COR-L47 (cell line): ENCODE results near the gene RNF166.
A peak's percentile ranks its signal among the peaks of the same experiment; 100 is the strongest.
"Not testable (repeated sequence)": the region's sequence is repeated elsewhere in the genome, so short reads cannot be mapped to it uniquely, and the experiment has no call there.

ENCODE experiments used
- DNase-seq: peaks from one replicate; lab custom pipeline; 2025; lab: John Stamatoyannopoulos, UW

The RNF166 gene

DNA sequence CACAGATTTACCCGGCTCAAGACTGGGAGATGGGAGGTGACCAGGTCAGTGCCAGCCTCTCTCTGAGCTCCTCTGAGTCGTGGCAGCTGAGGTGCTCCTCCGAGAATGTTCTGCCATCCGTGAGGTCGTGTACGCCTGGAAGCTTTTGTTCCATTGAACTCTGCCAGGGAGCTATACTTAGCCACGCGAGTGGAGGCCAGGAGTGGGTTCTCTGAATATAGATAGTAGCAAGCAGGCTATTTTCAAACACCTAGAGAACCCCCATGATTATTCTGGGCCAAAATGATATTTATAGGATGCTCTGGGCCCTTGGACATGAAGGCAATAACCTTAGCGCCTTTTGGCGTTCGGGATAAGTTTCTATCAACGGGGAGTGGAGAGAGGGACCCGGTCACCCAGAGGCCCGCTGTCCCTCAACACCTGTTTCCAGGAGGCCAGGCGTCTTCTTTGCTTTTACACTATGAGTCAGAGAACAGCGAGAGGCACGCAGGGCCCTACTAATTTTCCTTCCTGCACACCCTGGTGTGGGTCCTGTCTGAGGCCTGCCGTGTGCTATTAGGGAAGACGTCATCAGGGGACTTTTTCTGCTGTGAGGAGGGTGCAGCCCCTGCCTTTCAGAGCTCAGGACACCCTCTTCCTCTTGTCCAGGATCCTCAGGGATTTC is 32.4 kb downstream of the RNF166 start:
- DNase-seq, result no peak

DNA sequence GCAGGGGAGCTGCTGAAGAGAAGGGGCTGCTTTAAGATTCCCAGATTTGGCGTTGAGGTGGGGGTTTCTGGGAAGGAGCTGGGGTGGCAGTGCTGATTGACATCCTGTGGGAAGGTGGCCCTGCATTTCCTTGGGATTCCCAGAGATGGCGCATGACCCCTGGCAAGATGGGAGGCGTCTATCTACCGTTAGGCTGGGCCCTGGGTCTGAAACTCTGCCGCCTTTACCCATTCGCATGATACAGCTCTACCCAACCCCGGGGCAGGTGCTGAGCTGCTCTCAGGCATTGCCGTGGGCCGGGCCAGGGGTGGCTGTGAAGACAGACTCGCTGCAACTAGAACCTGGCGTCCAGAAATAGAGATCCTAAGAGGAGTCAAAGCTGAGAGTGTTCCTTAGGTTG is 33.4 kb downstream of the RNF166 start:
- DNase-seq, result peak; percentile 34

DNA sequence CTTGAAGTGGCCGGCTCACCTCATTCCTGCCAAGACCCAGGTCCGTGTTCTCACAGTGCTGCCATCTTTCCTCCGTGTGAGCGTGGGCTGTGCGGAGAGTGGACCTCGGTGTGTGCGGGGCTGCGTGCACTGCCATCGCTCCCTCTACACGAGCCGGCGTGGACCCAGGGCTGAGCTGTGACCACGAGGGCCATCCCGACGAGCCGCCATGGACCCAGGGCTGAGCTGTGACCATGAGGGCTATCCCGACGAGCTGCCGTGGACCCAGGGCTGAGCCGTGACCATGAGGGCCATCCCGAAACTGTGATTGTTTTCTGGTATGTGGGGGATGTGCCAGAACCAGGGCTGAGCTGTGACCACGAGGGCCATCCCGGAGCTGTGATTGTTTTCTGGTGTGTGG is 34.4 kb downstream of the RNF166 start:
- no peak for DNase-seq

DNA sequence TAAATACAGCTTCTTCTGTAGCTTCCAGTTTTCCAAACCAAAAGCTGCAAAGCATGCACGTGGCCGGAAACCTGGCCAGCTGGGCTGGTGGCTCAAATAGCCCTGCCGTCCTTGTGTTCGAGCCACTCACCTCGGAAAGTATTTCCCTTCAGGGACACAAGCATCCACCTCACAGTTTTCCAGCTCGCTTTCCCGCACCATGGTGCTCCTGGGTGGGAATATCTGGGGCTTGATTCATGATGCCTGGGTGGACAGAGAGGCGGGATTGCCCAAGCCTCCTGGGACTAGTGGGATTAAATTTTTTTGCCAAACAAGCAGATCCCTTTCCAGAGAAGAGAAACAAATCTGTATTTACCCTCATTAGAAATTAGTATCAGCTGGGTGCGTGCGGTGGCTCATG is 36.2 kb downstream of the RNF166 start:
- DNase-seq, result no peak

DNA sequence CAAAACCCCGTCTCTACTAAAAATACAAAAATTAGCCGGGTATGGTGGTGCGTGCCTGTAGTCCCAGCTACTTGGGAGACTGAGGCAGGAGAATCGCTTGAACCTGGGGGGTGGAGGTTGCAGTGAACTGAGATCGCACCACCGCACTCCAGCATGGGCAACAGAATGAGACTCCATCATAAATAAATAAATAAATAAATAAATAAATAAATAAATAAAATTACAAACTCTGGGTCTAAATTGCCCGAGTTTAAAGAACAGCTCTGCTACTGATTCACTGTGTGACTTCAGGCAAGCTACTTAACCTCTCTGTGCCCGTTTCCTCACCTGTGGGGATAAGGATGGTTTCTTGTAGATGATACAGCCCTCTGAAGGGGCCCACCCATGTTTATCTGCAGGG is 36.7 kb downstream of the RNF166 start:
- not testable (repeated sequence) for DNase-seq

DNA sequence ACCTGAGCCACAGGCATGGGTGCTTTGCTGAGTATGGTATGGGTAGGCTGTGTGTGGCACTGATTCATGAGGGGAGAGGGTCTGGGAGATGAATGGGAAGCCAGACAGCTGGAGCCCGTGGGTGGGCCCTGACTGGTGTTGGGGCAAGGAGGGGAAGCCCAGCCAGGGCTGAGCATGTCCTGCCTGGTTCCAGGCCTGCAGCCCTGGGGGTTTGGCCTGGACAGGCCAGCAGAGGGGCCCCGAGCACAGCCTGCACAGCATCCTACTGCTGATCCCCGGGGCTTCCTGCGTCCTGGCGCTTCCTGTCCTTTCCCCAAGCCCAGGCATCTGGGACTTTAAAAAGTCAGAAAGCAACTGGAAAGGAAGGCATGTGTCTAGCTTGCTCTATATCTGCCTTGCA is 38.7 kb downstream of the RNF166 start:
- no peak for DNase-seq

DNA sequence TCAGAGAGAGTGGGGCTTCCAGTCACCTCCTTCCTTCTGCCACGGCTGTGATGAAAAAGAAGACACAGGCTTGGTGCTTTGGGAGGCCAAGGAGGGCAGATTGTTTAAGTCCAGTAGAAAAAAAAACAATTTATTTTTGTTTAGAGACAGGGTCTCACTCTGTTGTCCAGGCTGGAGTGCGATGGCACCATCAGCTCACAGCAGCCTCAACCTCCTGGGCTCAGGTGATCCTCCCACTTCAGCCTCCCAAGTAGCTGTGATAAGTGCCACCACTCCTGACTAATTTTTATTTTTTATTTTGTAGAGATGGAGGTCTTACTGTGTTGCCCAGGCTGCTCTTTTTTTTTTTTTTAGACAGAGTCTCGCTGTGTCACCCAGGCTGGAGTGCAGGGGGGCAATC is 40.6 kb downstream of the RNF166 start:
- no peak for DNase-seq

DNA sequence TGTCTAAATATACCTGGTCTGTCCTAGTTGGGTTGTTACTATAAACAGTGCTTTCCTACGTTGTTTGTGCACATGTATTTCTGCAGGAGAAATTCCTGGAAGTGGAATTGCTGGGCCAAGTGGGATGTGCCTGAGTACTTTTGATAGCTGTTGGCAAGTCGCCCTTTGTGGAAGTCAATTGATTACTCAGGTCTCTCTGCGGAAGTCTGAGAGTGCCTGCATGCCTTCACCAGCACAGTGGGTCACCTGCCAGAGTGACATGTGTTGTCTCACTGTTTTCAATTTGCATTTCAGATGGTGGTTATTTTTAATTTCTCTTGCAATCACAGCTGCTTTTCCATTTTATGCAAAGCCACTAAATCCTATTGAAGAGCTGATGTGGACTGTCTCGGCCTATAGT is 41.1 kb downstream of the RNF166 start:
- no peak for DNase-seq

DNA sequence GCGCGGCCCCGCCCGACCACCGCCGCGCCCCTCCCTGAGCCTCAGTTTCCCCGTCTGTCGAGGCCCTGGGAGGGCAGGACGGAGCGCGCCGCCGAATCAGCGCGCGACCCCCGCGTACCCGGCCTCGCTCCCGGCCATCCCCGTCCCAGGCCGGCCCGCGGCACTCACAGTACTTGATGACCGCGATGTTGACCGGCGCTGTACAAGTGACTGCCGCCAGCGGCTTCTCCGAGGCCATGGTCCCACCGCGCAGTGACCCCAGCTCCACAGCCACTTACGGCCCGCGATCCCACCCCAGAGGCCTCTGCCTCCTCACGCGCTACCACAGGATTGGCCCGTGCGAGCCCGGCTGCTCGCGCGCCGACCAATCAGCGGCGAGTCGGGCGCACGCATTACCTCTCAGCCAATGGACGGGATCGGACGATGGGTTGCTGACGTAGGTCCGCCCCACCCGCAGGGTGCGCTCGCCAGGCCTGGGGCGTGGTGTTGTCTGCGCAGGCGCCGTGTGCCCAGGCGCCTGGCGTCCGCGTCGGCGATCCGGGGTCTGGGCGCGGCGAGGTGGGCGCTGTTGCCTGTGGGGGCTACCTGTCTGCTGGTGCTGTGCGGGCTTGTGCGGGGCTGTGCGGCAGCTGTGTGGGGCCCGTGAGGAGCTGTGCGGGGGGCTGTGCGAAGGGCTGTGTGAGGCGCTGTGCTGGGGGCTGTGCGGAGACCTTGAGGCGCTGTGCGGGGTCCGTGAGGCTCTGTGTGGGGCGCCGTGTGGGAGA is 43.2 kb downstream of the RNF166 start, which contains the start of gene MVD:
TSS of gene MVD (minus strand) at position 249 of the 764 bp plus-strand sequence. CDS start at position 238, 11 bp downstream.
- DNase-seq, result peak; percentile 97

DNA sequence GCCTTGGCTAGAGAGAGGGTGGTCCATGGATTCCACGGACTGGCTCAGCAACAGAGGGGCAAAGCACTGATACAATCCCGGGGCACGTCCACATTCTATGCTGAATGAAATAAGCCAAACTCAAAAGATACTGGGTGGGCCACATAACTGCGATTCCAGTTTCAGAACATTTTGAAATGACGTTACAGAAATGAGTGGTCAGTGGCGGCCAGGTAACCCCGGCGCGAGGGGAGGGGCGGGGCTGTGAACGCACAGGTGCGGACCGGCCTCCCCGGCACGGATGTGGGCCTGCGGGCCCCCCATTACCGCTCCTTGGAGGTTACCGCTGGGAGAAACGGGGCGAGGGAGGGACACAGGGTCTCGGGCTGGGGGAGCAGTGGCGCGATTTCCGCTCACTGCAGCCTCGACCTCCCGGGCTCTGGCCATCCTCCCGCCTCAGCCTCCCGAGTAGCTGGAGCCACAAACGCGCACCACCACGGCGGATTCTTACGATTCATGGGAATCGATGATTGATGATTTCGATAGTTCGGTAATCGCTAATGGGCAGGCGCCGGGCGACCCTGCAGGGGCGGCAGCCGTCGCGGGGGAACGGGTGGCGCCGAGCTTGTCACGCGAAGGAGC is 43.9 kb downstream of the RNF166 start:
- no peak for DNase-seq

DNA sequence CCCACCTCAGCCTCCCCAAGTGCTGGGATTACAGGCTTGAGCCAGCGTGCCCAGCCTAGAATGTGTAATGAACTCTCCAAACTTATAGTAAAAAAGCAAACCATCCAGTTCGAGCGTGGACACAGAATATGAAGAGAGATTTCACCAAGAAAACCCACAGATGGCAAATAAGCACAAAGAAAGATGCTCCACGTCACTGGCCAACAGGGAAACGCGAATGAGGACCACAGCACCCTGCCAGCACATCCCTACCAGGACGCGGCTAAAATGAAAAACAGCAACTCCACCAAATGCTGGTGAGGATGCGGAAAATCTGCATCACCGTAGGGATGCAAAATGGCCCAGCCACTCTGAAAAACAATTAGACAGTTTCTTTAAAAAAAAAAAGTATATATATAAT is 44.7 kb downstream of the RNF166 start:
- no peak for DNase-seq

DNA sequence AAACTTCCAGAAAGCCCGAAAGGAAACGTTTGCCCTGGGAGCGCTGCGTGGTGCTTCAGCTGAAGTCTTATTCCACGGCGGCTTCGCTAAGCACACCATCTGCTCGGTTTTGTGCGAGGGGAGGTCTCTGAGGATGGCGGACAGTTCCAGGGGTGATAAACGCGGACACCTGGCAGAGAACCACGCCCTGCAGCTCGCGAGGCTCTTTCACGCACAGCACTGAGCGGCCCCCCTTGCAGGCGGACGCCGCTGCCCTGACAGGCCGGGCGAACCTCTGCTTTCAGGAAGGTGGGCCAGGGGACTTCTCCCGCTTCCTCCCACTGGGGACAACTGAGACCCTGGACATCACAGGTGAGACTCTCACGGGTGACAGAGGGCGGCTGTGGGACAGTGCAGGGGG is 47.0 kb downstream of the RNF166 start:
- DNase-seq, result no peak

DNA sequence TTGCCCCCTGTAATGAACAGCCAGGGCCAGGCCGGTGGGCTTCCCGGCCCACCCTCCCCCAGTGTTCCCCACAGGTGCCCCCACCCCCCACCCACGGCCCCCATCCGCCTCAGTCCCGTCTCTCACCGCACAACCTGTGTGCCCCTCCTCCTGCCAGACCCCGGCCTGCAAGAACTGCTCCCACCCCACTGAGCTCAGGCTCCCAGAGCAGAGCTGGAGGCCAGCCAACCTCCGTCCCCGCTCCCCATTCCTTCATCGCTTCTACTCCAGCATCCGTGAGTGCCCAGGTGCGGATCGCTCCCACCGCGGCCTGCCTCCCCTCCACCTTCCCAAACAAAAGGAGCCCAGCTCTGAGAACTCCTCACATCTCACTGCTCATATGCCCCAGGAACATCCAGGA is 47.5 kb downstream of the RNF166 start:
- DNase-seq, result no peak

DNA sequence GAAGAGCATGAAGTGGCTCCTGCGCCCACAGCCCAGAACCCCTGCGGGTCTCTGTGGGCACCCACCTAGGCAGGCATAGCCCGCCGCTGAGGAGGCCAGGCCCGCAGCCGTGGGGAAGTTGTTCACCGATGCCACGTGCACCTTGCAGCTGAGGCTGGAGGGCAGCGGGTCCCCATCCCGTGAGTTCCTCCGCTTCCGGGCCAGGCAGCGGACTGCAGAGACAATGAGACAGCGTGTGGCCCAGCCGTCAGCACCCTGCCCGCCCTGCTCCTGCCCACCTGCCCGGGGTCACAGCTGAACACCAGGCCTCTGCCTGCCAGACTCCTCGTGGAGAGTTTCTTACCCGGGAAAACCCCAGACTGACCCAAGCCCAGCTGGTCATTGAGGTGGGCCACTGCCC is 48.8 kb downstream of the RNF166 start:
- no peak for DNase-seq

DNA sequence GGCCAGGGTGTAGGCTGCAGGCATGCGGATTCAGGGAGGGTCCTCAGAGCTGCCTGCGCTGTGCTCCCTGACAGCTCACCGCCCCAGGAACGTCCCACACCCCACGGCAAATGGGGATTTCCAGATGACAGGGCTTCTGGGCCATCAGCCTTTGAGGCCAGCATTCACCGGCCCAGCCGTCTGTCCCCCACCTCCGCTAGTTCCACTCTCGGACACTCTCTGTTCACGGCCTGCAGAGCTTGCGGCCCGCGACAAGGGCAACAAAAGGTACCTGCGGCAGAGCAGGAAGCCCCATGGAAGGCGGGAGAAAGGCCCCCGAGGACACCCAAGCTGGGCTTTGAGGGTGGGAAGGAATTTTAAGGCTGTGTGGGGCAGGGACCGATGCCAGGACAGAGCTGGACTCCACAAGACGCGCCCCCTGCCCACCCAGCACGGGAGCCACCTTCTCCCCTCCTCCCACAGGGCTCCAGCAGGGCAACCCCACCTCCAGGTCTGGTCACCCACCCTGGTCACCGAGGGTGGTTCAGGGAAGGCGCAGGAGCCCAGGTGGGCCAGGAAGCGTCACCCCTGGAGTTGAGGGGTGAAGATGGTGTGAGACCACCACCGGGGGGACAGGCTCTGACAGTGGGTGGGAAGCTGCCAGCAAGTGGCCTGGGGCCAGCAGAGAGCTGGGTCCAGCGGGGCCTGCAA is 49.8 kb downstream of the RNF166 start:
- DNase-seq, result no peak

DNA sequence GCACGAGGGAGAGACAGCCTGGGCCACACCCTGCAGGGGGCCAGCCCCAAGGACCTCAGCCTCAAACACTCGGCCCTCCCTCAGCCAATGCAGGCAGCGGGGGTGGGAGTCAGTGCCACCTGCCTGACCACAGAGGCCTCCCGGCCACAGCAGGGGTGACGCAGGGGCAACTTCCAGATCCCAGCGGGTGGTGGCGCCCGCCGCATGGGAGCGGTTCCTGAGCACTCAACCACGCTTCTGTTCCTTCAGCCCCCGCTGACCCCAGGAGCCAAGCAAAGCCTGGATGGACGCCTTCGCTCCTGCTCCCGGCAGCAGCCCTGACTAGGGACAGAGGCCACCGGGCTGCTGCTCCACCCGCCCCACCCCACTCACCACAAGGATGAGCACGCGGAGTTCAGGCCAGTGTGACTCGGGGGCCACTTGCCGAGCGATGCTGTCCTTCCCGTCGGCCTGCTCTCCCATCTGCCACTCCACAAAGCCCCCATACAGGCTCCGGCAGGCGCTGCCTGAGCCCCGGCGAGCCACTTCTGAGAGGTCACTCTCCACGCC is 50.4 kb downstream of the RNF166 start:
- no peak for DNase-seq

DNA sequence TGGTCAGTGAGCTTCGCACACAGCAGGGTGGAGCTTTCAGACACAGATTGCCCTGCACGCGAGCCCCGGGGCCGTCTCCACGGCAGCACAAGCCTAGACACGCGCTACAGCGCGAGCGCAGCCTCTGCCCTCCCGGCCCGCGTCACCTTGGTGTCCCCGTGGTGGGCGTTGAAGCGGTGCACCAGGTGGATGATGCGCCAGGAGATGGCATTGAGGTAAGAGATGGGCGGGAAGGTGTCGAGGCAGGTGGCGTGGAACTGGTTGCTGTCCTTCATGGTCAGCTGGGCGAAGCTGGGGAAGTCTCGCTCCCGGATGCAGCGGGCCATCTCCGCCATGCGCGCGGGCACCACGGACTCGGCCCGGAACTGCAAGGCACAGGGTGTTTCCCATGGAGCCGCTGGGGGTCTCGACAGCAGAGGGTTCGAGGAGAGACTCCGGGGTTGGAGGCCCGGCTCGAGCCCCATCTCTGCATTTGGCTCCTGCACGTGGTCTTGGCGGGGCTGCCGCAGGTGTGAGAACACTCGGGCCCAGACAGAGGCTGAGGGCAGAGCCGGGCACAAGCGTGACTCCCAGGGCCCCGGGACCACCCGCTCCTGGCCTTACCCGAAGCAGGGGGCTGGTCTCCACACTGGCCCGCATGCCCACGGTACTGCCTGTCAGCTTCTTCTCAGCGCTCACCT is 51.0 kb downstream of the RNF166 start:
- DNase-seq, result no peak

DNA sequence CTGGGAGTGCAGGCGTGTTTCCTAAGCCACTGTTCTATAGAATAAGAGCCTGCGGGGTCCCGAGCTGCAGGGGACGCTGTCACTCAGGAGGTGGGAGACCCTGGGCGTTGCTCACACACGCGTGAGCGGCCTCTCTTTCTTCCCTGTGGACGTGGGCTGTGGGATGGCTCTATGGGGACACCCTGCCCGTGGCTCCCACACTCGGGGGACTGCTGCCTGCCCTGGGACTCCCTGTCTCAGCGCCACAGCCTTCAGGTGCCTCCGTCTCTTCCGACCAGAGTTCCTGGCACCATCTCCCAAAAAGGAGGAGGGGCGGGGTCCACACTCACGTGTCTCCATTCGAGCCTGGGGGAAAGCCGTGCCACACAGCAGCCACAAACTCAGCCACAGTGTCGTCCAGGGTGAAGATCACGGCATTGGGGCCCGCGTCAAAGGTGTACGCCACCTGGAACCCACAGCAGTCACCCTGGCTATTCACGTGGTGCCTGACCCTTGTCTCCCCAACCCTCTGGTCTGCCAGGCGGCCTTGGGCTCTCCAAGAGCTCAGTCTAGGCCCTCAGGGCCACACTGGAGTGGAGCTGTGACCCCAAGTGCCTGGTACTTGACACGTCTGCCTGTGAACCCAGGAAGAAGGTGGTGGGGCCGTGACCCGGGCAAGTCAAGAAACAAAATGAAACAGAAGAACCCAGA is 51.7 kb downstream of the RNF166 start:
- no peak for DNase-seq

DNA sequence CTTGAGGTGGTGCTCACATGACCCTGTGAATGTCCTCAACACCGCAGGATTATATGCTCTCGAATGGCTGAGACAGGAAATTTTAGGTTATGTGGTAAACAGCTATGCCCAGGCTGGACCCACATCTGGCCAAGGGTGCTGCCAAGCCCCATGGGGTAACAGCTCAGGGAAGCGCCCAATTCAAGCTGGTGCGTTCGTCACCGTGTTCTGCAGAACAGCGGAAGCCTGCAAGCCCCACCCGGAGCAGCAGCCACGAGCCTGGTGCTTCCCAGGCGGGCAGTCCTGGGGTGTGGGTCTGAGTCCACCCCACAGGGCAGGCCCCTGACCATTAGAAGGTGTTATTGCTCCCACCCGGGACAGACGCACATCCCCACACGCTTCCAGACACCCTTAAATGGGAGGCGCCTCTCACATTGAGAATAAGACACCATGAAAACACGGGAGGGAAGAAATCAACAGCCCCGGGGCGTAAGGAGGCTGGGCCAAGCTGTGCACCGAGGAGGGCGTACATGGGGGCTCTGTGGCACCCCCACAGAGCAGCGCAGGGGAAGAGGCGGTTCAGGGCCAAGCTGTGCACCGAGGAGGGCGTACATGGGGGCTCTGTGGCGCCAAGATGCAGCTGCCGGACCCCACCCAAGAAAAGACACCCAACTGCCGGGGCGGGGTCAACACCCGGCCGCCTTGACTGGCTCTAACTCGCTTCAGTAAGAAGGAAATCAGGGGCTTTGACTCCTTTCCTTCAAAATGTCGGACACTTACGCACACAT is 52.4 kb downstream of the RNF166 start:
- no peak for DNase-seq

DNA sequence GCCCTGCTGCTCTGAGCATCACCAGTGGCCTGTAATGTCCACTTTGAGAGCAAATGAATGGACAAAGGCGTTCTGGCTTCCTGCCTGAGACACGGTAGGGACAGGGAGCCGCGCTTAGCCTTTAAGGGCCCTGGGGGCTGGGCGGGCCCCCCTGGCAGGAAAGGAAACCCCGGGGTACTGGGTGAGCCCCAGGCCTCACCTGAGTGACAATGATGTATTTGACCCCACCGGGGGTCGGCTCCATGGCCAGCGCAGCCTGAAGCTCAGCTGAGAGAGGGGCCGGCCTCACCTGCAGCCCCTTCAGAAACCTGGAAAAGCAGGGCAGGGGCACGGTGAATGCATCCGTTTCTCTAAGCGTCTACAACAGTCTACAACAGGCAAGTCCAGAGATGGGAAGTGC is 53.1 kb downstream of the RNF166 start:
- no peak for DNase-seq

DNA sequence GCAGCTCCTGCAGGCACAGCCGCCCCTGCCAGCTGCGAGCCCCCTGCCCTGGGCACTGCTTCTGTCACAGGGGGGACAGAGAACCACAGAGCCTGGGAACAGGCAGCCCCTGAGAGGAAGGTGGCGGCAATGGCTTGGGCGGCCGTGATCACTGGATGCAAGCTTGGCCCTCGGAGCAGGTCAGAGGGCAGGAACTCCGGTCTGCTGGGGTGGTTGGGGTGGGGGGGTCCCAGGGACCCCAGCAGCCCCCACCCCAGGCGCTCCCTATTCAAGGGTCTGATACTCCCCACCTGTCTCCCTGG is 53.5 kb downstream of the RNF166 start:
- no peak for DNase-seq
